MM.1S (cell line): ENCODE results near the gene NTRK1.
A peak's percentile ranks its signal among the peaks of the same experiment; 100 is the strongest.

ENCODE experiments used
- DNase-seq: peaks from one replicate; pipeline ENCODE4 v3.0.0-alpha.2; 2015
- H2AFZ ChIP-seq: fragments of 300-600 bp; sonication (generic); 2 replicates; pipeline ENCODE4 v1.6.0; 2016; ENCODE audit warnings: antibody characterized with exemption, low read length
- H3F3A ChIP-seq: fragments of 300-600 bp; sonication (generic); 2 replicates; pipeline ENCODE4 v1.6.1; 2016; ENCODE audit warnings: mild to moderate bottlenecking, antibody characterized with exemption, low read length, moderate library complexity, mixed read lengths; ENCODE audit not compliant: insufficient read depth
- H3K27ac ChIP-seq: fragments of 300-600 bp; sonication (generic); 2 replicates; pipeline ENCODE4 v1.5.1; 2016; ENCODE audit warnings: mild to moderate bottlenecking, low read length
- H3K27me3 ChIP-seq: fragments of 300-600 bp; sonication (generic); replicated peaks from 2 replicates; pipeline ENCODE4 v1.6.0; 2016; ENCODE audit warnings: low read length; ENCODE audit not compliant: insufficient read depth
- H3K36me3 ChIP-seq: fragments of 300-600 bp; sonication (generic); replicated peaks from 2 replicates; pipeline ENCODE4 v1.6.1; 2016; ENCODE audit warnings: mild to moderate bottlenecking, low read length, mixed read lengths; ENCODE audit not compliant: insufficient read depth
- H3K4me1 ChIP-seq: fragments of 300-600 bp; sonication (generic); 2 replicates; pipeline ENCODE4 v1.6.1; 2016; ENCODE audit warnings: low read length, mixed read lengths
- H3K4me2 ChIP-seq: fragments of 300-600 bp; sonication (generic); 2 replicates; pipeline ENCODE4 v1.6.0; 2016; ENCODE audit warnings: low read depth, low read length
- H3K4me3 ChIP-seq: fragments of 300-600 bp; sonication (generic); 2 replicates; pipeline ENCODE4 v1.5.1; 2016; ENCODE audit warnings: low read length, mixed read lengths
- H3K79me2 ChIP-seq: fragments of 300-600 bp; sonication (generic); 2 replicates; pipeline ENCODE4 v1.6.1; 2016; ENCODE audit warnings: mixed run types, low read length, mixed read lengths
- H3K9ac ChIP-seq: fragments of 300-600 bp; sonication (generic); 2 replicates; pipeline ENCODE4 v1.6.1; 2016; ENCODE audit warnings: low read length, mixed read lengths
- H3K9me2 ChIP-seq: fragments of 300-600 bp; sonication (generic); replicated peaks from 2 replicates; pipeline ENCODE4 v1.6.1; 2016; ENCODE audit warnings: mild to moderate bottlenecking, low read length, mixed read lengths; ENCODE audit not compliant: insufficient read depth
- H3K9me3 ChIP-seq: fragments of 300-600 bp; sonication (generic); replicated peaks from 2 replicates; pipeline ENCODE4 v1.6.1; 2016; ENCODE audit warnings: mild to moderate bottlenecking, low read length, mixed read lengths; ENCODE audit not compliant: insufficient read depth
- H4K20me1 ChIP-seq: fragments of 300-600 bp; sonication (generic); 2 replicates; pipeline ENCODE4 v1.6.1; 2016; ENCODE audit warnings: mild to moderate bottlenecking, low read length, moderate library complexity, mixed read lengths; ENCODE audit not compliant: insufficient read depth
- EZH2 ChIP-seq: fragments of 300-600 bp; sonication (generic); optimal IDR thresholded peaks from 2 replicates; pipeline ENCODE3; 2017; ENCODE audit warnings: low read depth, mild to moderate bottlenecking, antibody characterized with exemption, low read length, mixed read lengths
- EZH2phosphoT487 ChIP-seq: fragments of 300-600 bp; sonication (generic); IDR thresholded peaks from 2 replicates; pipeline ENCODE4 v1.6.1; 2018; ENCODE audit warnings: antibody characterized with exemption, low read length
- TF ChIP-seq, protein P1 (sequence below): fragments of 300-600 bp; sonication (generic); IDR thresholded peaks from 2 replicates; pipeline ENCODE4 v1.5.1; 2016; ENCODE audit warnings: antibody characterized with exemption, low read length, mixed read lengths

NTRK1 gene

DNA sequence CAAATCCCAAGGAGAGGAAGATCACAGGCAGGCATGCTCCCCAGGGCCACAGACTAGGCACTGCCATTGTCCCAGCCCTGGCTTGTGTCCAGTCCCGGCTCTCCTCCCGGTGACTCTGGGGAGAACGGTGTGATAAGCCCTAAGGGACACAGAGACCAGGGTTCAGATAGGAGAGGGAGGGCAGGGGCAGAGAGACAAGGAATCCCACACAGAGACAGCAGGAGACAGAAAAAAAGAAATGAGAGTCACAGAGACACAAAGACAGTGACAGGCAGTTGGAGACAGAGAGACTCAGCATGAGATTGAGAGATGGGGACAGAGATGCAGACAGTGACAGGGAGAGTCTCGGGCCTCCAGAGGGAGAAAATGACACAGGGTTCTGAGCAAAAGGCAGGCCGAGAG lies 2.1 kb upstream of the NTRK1 start:
- Histone ChIP-seq H3K36me3 (no peaks in the 10 kb centered on the region), H3K27me3 (peaks cover 84% of the 10 kb centered on the region), H3F3A (no peaks in the 10 kb centered on the region), H3K9me2 (no peaks in the 10 kb centered on the region), H3K4me1 (peaks cover 21% of the 10 kb centered on the region), H3K79me2 (no peaks in the 10 kb centered on the region), H2AFZ (no peak overlapping the region), H3K4me3 (no peak overlapping the region), H3K27ac (no peak overlapping the region), H3K9ac (no peak overlapping the region), H3K9me3 (no peaks in the 10 kb centered on the region), H4K20me1 (no peaks in the 10 kb centered on the region), H3K4me2 (no peak overlapping the region)
- no peak for DNase-seq
- TF ChIP-seq EZH2phosphoT487 (no peak), EZH2 (no peak)
- TF ChIP-seq, protein P1, sequence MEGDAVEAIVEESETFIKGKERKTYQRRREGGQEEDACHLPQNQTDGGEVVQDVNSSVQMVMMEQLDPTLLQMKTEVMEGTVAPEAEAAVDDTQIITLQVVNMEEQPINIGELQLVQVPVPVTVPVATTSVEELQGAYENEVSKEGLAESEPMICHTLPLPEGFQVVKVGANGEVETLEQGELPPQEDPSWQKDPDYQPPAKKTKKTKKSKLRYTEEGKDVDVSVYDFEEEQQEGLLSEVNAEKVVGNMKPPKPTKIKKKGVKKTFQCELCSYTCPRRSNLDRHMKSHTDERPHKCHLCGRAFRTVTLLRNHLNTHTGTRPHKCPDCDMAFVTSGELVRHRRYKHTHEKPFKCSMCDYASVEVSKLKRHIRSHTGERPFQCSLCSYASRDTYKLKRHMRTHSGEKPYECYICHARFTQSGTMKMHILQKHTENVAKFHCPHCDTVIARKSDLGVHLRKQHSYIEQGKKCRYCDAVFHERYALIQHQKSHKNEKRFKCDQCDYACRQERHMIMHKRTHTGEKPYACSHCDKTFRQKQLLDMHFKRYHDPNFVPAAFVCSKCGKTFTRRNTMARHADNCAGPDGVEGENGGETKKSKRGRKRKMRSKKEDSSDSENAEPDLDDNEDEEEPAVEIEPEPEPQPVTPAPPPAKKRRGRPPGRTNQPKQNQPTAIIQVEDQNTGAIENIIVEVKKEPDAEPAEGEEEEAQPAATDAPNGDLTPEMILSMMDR: no peak

DNA sequence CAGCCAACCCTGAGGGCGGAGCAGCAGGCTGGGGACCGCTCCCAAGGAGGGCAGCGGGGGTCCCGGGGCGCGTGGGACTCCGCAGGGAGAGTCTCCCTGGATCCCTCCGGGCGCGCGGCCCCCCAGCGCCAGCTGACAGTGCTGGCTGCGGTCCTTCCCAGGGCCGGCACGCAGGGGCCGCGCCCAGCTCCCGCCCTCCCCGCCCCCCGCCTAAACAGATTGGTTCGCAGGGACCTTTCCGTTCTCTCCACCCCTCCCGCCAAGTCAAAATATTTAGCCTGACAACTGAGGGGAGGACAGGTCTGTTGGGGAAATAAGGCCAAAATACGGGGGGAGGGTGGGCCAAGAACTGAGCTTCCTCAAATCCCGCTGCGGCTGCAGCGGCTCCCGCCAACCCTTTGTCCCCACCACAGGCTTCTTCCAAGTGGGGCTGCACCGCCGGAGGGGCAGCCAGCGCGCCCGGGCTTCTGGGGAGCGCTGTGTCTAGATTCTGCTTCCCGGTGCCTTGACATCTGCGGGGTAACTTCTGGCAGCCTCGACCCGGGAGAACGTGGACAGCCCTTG lies 1.6 kb upstream of the NTRK1 start, which contains the start of gene INSRR:
Gene INSRR (minus strand): TSS at position 159 of the 564 bp plus-strand sequence. CDS start 496 bp downstream, outside the sequence.
- Histone ChIP-seq H3K79me2 (no peaks in the 10 kb centered on the region), H3K27me3 (peaks cover 82% of the 10 kb centered on the region), H4K20me1 (no peaks in the 10 kb centered on the region), H3K4me2 (peak within 1 kb of the TSS; percentile 90), H3K4me3 (peak within 1 kb of the TSS; percentile 39), H3F3A (no peaks in the 10 kb centered on the region), H3K36me3 (no peaks in the 10 kb centered on the region), H3K27ac (no peak within 1 kb of the TSS), H3K4me1 (peaks cover 24% of the 10 kb centered on the region), H2AFZ (peak within 1 kb of the TSS; percentile 28), H3K9me3 (no peaks in the 10 kb centered on the region), H3K9ac (no peak within 1 kb of the TSS), H3K9me2 (no peaks in the 10 kb centered on the region)
- DNase-seq: no peak
- no peak for TF ChIP-seq EZH2phosphoT487
- TF ChIP-seq EZH2: no peak
- TF ChIP-seq, protein P1: no peak

DNA sequence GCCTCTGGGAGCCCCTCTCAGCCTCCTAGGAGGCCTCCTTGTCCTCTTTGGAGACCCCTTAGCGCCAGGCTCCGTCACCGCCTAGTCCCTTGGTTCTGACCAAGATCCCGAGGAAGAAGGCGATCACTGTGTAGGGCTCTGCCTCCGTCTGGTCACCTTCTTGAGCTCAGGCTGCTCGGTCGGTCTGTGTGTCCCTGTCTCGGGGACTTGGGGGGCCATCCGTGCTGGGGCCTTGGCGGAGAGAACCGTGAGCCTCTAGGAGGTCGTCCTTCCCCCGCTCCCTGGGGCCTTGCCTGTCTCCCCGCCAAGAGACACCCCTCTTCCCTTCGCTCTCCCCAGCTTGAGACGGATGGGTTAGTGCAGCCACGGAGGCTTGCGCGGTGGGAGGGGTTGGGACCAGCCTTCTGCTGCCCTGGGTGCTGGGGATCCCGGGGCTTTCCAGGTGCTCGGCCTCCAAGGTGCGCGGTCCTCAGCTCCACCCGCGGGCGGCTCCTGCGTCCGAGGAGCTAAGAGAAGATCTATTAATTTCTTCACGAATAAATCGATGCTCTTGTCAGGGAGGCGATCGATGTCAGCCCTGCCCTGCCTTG lies 1.0 kb upstream of the NTRK1 start:
- Histone ChIP-seq H3K79me2 (no peaks in the 10 kb centered on the region), H3K27ac (no peak overlapping the region), H2AFZ (peak overlapping the region; percentile 28), H4K20me1 (no peaks in the 10 kb centered on the region), H3K36me3 (no peaks in the 10 kb centered on the region), H3K4me1 (peaks cover 24% of the 10 kb centered on the region), H3F3A (no peaks in the 10 kb centered on the region), H3K9ac (no peak overlapping the region), H3K9me3 (no peaks in the 10 kb centered on the region), H3K27me3 (peaks cover 76% of the 10 kb centered on the region), H3K9me2 (no peaks in the 10 kb centered on the region), H3K4me2 (peak overlapping the region; percentile 90), H3K4me3 (peak overlapping the region; percentile 39)
- TF ChIP-seq EZH2phosphoT487: peak; percentile 89
- TF ChIP-seq, protein P1: no peak
- no peak for DNase-seq
